ENCODE data around the gene KLHL20.
A peak's percentile ranks its signal among the peaks of the same experiment; 100 is the strongest.
"Not testable (repeated sequence)": the region's sequence is repeated elsewhere in the genome, so short reads cannot be mapped to it uniquely, and the experiment has no call there.

The KLHL20 gene, protein sequence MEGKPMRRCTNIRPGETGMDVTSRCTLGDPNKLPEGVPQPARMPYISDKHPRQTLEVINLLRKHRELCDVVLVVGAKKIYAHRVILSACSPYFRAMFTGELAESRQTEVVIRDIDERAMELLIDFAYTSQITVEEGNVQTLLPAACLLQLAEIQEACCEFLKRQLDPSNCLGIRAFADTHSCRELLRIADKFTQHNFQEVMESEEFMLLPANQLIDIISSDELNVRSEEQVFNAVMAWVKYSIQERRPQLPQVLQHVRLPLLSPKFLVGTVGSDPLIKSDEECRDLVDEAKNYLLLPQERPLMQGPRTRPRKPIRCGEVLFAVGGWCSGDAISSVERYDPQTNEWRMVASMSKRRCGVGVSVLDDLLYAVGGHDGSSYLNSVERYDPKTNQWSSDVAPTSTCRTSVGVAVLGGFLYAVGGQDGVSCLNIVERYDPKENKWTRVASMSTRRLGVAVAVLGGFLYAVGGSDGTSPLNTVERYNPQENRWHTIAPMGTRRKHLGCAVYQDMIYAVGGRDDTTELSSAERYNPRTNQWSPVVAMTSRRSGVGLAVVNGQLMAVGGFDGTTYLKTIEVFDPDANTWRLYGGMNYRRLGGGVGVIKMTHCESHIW

GRCh38 chr1:173714759-173715537 lies at the start of gene KLHL20:
Gene KLHL20, plus strand, starts transcription at chr1:173714981. Its CDS starts 1,063 bp downstream, at chr1:173716044.
- DNase-seq (ENCODE audit: low spot score), result peak; percentile 67

DNA sequence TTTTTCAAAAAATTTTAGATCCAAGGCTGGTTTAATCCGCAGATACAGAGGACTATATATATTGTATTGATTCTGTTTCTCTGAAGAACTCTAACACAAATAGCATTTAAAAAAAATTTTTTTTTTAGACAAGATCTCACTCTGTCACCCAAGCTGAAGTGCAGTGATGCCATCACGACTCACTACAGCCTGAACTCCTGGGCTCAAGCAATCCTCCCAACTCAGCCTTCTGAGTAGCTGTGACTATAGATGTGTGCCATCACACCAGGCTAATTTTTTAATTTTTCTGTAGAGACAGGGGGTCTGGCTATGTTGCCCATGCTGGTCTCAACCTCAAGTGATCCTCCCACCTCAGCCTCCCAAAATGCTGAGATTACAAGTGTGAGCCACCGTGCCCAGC lies 48.1 kb upstream of the KLHL20 start:
- no peak for DNase-seq (ENCODE audit: low spot score)

- DNase-seq (ENCODE audit: low spot score), result no peak
These were observed 45.3 kb upstream of the KLHL20 start, which contains the start of gene ANKRD45 for GRCh38 chr1:173669491-173669941. Gene ANKRD45, minus strand, starts transcription at chr1:173669851. Its CDS starts 10,433 bp downstream, at chr1:173659418.

DNA sequence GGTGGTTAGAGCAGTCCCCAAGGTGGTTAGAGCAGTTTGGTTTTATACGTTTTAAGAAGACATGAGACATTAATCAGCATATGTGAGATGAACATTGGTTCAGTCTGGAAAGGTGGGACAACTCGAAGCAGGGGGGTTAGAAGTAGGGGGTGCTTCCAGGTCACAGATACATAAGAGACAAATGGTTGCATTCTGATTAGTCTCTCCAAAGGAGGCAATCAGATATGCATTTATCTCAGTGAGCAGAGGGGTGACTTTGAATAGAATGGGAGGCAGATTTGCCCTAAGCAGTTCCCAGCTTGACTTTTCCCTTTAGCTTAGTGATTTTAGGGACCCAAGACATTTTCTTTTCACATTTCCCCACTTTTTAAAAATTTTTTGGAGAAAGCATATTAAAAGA lies 40.3 kb upstream of the KLHL20 start:
- not testable (repeated sequence) for DNase-seq (ENCODE audit: low spot score)

DNA sequence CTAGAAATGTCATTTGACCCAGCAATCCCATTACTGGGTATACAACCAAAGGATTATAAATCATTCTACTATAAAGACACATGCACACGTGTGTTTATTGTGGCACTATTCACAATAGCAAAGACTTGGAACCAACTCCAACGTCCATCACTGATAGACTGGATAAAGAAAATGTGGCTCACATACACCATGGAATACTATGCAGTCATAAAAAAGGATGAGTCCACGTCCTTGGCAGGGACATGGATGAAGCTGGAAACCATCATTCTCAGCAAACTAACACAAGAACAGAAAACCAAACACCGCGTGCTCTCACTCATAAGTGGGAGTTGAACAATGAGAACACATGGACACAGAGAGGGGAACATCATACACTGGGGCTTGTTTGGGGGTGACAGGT lies 34.6 kb upstream of the KLHL20 start:
- not testable (repeated sequence) for DNase-seq (ENCODE audit: low spot score)

DNA sequence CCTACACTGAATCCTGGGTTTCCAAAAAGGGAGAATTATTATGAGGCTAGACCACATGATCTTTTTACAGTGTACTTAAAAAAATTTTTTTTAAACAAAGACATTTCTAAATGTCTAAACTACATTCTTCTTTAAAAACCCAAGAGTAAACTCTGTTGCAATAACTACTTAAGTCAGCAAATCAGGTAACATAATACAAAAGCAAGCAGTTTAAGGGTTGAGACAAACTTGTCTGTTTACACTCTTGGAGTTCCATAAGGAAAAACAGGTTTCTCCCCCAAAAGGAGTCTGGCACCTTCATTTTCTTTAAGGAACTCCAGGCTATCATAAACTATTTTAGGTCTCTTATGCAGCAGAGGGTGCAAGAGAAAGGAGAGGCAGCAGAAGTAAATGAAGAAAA lies 32.6 kb upstream of the KLHL20 start:
- no peak for DNase-seq (ENCODE audit: low spot score)

DNA sequence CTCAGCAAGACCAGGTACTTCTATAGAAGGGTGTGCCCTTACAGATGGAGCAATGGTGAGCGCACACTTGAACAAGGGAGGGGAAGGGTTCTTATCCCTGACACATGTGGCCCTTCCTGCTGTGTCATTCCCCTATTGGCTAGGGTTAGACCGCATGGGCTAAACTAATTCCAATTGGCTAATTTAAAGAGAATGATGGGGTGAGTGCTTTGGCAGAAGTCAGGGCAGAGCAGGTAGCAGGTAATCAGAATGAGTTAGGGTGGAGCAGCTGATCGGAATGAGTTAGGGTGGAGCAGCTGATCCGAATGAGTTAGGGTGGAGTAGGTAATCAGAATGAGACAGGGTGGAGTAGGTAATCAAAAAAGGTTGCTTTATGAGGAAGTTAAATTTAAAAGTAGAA lies 30.9 kb upstream of the KLHL20 start:
- DNase-seq (ENCODE audit: low spot score), result not testable (repeated sequence)

DNA sequence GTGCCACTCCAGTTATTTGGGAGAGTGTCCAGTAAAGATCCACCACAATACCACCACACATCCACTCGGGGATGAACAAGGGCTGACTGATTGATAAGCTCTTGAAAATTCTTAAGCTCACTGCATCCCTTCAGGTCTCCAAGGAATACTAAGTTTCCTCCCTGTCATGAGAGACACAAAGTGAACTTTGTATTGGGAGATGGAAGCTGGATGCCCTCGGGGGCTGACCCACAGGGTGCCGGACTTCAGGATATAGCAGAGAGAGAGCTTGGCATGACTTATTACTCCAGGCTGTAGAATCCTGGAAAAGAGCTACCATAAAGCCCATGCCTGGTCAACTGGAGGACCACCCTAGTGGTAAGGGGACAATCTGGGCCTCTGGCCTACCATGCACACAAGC lies 29.7 kb upstream of the KLHL20 start:
- DNase-seq (ENCODE audit: low spot score), result not testable (repeated sequence)

DNA sequence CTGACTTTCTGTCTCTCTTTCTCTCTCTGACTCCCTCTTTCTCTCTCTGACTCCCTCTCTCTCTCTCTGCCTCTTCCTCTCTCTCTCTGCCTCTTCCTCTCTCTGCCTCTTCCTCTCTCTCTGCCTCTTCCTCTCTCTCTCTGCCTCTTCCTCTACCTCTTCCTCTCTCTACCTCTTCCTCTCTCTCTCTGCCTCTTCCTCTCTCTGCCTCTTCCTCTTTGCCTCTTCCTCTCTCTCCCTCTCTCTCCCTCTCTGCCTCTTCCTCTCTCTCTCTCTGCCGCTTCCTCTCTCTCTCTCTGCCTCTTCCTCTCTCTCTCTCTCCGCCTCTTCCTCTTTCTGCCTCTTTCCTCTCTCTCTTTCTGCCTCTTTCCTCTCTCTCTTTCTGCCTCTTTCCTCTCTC lies 26.5 kb upstream of the KLHL20 start:
- DNase-seq (ENCODE audit: low spot score), result no peak

DNA sequence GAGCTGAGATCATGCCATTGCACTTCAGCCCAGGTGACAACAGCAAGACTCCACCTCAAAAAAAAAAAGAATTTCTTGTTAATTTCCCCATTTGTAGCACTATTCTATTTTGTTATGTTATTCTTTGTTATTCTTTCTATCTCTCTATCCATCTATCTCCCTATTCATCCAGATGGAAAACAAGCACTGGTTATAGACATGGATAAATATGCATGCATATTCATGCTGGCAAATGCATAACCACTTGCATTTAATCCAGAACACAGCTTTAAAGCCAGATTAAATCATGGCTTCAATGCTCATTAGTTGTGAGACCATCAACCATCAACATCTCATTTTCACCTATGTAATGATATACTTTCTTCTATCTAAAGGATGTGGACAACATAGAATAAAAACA lies 21.5 kb upstream of the KLHL20 start:
- no peak for DNase-seq (ENCODE audit: low spot score)

DNA sequence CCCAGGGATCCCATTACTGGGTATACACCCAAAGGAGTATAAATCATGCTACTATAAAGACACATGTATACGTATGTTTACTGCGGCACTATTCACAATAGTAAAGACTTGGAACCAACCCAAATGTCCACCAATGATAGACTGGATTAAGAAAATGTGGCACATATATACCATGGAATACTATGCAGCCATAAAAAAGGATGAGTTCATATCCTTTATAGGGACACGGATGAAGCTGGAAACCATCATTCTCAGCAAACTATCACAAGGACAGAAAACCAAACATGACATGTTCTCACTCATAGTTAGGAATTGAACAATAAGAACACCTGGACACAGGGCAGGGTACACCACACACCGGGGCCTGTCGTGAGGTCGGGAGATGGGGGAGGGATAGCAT lies 13.5 kb upstream of the KLHL20 start:
- not testable (repeated sequence) for DNase-seq (ENCODE audit: low spot score)

DNA sequence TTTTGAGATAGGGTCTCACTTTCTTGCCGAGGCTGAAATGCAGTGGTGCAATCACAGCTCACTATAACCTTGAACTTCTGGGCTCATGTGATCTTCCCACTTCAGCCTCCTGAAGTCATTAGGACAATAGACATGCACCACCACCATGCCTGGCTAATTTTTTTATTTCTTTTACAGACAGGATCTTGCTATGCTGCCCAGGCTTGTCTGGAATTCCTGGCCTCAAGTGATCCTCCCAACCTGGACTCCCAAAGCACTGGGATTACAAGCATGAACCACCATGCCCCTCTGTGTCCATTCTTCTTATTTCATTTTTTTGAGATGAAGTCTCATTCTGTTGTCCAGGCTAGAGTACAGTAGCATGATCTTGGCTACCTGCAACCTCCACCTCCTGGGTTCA lies 12.0 kb upstream of the KLHL20 start:
- DNase-seq (ENCODE audit: low spot score), result no peak

GRCh38 chr1:173705117-173705516 lies 9.7 kb upstream of the KLHL20 start:
- DNase-seq (ENCODE audit: low spot score), result no peak

DNA sequence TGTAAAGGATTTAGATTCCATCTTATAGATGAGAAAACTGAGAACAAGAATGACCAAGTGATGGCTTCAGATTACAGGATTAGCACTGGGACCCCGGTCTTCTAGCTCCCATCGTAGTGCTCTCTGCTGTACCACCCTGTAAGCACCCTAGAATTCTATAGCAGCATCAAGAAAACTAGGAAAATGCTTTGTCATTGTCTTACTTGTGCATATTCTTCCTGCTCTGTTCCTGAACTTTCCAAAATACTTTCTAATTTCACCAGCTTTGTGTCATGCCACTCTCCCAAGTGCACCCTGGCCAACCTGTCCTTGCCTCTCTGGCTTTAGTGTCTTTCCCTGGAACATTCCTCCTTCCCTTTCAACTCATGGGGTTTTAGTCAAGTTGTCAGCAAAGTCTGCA lies 6.0 kb upstream of the KLHL20 start:
- DNase-seq (ENCODE audit: low spot score), result no peak

GRCh38 chr1:173714441-173714758 lies 381 bp upstream of the KLHL20 start:
- no peak for DNase-seq (ENCODE audit: low spot score)

DNA sequence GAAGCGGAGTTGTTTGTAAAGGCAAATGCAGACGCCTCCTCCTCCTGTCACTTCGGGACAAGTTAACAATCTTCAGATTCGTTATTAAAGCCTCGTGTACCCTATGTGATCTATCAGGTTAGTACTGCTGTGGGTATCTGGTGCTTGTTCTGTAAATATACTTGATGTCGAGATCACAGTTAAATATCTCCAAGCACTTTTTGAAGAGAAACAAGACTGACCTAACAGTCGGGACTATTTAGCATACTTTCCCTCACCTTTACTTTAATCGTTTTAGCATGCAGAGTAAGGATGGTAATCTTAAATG lies 710 bp downstream of the KLHL20 start:
- DNase-seq (ENCODE audit: low spot score), result no peak

DNA sequence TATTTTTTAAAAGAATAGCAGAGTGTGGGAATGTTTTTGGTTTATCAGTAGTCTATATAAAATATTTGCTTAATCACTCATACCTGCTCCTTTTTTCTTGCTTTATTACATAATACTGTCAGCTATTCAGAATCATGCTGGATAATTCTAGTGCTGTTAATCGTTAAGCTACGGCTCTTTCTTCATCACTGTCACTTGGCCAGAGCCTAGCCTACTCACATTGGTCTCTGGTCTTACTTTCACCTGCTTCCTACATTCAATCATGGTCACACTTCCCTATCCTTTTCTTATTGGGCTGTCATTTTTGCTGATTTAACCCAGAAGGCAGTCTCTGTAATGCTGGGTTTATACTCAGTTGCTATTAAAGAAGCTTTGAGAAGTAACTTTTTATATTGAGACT lies 2.5 kb downstream of the KLHL20 start:
- no peak for DNase-seq (ENCODE audit: low spot score)

GRCh38 chr1:173731331-173731730 lies 16.6 kb downstream of the KLHL20 start:
- DNase-seq (ENCODE audit: low spot score), result not testable (repeated sequence)

- no peak for DNase-seq (ENCODE audit: low spot score)
These were observed 19.1 kb downstream of the KLHL20 start for GRCh38 chr1:173733912-173734311.

- DNase-seq (ENCODE audit: low spot score), result not testable (repeated sequence)
These were observed 21.3 kb downstream of the KLHL20 start for GRCh38 chr1:173736104-173736503.

DNA sequence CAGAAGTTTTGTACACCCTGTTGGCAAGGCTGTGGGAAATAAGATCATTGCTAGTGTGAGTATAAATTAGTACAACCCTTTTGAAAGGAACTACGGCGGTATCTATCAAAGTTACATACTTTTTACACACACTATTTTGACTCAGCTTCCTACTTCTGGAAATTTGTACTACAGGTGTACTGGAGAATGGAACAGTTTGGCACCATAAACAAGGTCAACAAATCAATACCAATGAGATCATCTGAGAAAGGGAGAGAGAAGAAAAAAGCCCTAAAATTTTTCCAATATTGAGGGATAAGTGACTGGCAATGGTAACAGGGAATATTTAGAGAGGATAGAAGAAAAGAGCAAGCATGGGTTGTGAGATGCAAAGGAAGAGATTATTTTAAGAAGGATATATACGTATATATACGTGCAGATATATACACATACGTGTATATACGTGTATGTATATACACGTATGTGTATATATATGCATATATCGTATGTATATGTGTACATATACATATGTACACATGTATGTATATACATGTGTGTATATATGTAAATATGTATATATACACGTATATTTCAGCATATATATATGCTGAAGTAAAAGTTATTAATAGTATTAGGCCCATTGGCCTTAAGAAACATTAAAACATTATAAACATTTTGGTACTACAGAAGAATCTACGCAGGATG lies 27.6 kb downstream of the KLHL20 start:
- no peak for DNase-seq (ENCODE audit: low spot score)

DNA sequence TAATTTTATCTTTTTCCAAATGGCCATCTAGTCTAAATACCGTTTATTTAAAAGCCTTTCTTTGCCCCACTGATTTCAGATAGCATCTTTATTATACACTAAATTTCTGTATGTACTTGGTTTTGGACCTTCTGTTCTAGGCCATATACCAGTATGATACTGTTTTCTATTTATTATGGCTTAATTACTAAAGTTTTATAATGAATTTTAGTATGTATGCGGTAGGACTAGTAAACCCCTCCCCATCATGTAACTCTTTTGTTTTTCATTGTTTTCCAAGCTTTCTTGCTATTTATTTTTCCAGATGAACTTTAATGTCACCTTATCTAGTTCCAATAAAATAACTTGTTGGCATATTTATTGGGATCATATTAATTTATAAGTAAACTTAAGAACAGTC lies 29.9 kb downstream of the KLHL20 start:
- no peak for DNase-seq (ENCODE audit: low spot score)
